GM18519 (cell line): ENCODE measurements around the gene VSNL1.

Experiments used
- ATAC-seq: cut with Tn5 transposase; IDR thresholded peaks from one replicate; pipeline ENCODE4 v1.9.1; 2021; ENCODE audit warnings: mild to moderate bottlenecking, moderate library complexity; ENCODE audit not compliant: unreplicated experiment, low FRiP score

VSNL1 gene

DNA sequence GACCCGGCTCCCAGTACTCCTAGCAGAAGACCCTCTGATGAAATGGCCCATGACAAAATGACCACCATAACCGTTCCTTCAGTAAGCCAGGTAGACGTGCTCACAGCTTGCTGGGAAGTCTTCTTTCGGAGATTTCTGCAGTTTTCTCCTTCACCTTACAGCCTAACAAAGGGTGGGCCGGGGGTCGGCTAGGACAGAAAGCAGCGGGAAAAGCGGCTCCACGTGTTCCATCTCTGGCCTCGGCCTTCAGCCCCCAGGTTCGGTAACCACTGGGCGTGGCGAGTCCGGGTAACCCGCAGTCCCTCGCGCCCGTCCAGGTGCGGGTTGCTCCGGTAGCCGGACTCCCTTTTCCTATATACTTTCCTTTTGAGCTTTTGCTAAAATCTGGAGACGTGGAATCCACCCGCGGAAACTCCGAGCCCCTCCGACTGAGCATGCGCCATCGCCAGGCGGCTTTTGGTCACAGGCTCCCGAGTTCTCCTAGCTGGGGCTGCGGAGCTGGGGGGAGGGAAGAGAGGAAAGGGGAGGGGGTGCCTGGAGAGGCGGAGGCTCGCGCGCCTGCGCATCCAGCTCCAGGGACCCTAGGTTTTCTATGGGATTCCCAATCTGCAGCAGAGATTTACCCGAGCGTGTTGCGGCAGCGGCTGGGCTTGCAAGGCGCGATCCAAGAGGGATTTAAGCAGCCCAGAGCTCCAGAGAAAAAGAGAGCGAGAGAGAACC lies at the start of gene VSNL1:
Gene VSNL1, plus strand, starts transcription at position 604 of the 720 bp plus-strand sequence. CDS start 51,379 bp downstream, outside the sequence.
- ATAC-seq = no peak

DNA sequence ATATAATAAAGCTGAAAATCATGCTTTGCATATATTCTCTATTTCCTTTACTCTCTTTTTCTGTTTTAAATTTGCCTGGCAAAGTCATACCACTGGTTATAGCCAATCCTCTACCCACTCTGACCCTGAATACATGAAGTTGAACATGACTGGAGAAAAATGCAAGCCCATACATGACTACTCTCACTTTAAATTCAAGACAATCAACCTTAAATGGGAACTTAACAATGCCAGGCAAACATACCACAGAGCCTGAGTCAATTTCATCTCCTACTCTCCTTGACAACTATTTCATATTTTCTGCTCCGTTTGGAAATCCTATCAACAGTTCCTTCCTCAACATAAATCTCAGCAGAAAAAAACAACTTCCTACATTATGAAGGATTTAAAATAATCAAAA lies 44.9 kb upstream of the VSNL1 start:
- ATAC-seq = no peak

DNA sequence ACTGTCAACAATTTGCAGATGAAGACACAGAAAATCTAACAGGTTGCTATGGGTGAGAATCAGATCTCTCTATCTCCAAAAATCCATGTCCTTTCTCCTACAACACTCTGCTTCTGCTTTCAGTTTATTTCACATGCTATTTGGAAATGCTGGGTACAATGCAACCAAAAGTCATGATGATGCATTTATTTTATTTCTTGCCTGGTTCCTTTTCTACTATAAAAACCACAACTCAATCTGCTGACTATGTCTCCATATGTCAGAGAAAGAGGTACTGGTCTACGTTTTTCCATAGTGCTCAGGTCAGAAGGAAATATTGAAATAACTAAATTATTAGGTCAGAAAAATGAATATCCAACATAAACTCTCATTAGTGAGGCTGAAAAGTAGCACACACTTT lies 42.8 kb upstream of the VSNL1 start:
- no peak for ATAC-seq

DNA sequence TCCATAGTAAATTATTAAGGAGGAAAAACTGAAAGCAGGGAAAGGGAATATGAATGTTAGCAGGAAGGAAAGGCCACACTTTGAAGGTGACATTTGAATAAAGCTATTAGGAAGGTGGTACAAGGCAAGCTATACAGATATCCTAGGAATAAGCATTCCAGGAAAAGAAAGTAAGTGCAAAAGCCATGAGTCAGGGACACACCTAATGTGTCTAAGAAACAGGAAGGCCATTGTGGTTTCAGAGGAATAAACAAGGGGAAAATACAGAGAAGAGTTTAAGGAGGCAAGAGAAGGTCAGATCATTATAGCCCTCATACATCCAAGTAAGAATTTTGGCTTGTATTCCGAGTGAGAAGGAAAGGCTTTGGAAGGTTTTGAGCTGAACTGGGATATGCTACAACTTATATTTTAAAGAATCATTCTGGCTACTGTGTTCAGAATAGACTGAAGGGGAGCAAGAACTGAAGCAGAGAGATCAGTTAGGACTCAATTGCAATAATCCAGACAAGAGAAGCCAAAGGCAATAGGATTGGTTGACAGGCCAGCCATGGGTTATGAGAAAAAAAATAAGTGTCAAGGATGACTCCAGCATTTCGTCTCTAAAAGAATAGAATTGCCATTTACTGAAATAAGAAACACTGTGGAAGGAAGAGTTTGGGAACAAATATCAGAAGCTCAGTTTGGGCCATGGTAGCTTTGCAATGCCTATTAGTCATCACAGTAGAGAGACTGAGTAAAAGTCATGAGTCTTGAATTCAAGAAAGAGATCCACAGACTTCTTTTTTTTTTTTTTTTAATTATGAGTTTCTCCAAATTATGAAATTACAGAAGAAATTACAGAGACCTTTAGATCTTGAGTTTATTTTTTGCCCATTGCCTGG lies 33.5 kb upstream of the VSNL1 start:
- no peak for ATAC-seq

DNA sequence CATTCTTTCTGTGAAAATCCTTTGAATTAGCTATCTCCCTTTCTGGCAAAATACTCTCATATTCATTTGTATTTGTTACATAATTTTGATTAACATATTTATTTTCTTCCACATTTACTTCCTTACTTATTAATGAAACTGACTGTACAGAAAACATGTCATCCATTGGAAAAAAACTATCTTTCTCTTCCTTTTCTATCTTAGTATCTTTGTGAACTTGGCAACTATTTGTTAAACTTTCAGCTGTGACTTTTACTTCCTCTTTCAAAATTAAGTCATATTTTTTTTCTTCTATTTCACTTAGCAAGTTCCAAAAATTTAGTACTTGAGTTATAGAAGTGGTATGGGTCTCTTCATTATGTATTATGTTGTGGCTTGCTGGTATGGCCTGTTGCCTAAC lies 24.8 kb upstream of the VSNL1 start:
- peak; percentile 35 for ATAC-seq

DNA sequence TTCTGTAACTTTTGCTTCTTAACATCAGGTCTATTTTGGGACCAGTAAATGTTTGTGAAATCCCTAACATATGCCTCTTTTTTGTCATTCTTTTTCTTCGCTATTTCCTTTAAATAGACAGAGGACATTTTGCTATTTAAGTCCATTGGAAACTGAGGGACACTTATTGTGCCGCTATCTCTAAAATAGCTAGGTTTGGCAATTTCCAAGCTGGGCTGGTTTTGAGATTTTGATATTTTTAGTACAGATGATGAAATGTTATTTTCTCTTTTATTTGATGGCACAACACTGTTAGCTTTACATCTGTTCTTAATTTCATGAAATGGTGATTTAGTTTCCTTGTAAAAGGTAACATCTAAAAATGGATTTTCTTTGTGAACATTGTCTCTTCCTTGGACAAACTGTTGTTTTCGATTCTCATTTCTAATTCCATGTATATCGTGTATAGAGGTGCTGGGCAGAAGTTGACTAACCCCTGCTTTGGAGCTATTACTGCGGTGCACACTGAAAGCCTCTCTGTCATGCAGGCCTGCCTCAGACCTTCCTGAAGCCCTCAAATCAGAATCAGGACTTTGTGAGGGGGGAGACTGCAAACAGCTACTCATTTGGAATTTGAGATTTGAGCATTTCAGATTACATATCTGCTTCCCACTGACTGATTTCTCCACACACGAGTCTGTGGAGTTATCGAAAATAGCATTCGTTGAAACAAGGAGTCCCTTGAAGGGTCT lies 22.9 kb upstream of the VSNL1 start:
- peak; percentile 35 for ATAC-seq

DNA sequence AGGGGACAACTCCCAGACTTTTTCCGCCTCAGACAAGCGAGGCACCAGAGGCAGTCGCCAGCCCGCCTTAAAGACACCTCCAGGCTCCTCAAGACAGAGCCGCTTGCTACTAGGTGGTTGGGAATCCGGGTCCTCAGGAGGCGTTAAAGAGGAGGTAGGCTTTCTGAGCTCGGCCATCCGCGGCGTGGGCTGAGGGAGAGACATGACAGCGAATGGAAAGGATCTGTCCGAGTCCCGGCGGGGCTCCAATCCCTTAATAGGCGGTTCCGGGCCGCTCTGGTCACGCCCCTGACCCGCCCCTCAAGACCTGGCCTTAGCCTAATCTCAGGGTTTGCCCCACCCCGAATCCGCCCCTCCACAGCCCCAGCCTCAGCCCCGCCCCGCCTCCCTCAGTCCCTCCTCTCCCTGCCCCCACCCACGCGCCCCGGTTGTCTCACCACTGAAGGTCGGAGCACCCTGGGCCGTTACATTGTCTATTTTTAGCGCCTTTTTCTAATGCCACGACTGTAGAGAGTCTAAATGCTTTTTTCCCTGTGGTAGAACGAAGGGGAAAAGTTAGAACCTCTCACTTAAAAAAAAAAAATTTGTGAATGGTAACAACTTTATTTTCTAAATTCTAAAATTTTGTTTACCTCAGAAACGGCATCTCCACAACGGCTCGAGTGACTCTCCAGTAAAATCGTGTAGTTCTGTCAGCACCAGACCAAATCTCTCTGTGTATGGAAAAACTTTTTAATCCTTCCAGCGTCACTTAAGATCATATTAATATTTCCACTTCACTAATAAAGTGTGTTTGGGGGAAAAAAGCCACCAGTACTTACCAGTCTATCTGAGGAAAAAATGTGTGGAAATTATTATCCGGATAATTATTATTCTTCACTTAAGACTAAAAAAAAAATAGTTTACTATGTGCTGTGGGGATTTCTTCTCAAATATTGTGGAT lies 22.0 kb upstream of the VSNL1 start, which contains the start of gene RAD51AP2:
Gene RAD51AP2, minus strand, starts transcription at position 229 of the 943 bp plus-strand sequence. Its CDS starts 25 bp downstream, at position 204.
- peak; percentile 58 for ATAC-seq

DNA sequence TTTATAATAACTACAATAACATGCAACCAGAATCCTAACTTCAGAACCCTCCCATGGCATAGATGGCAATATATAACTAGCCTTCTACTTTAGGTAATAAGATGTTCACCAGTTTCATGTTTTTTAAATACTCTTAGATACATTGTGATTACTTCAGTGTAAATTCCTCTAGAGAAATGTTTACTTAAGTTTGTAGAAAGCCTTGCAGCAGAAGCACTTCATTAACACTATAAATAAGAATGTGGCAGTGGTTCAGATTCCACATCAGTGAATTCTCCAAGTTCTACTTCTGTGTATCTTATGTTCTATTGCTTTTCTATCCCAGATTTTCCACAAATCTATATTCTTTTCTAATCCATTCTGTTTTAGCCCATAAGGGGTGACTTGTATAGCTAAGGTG lies 21.0 kb upstream of the VSNL1 start:
- no peak for ATAC-seq

DNA sequence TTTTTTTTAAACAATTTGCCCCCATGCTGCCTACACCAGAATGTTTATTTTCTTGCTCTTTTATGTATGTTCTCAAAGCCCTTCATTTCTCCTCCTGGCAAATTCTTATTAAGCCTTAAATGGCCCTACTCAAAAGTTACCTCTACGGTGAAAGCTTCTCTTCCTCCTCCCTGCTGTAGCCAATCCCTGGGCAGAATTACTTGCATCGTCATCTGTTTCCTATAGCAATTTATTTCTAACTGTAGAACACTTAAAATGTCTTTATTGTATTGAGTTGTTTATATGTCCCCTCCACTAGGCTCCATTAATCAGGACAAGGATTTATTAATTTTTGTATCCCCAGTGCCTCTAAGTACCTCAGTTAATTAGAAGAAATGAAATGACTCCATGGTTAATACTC lies 19.7 kb upstream of the VSNL1 start:
- peak; percentile 71 for ATAC-seq

DNA sequence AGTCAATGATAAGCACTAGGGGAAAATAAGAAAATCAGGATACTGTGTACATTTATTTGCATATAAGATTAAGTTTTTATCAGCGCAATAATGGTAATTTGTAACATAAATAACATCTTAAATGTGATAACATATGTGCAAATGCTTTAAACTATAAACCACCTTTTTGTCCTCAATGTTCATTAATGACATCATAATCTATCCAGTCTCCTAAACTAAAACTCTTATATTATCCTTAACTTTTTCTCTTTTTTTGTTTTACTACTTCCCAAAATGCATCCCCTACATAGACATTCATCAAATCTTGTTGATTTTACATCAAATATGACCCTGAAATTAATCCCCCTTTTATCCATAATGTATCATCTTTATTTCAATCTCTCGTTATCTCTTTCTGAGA lies 18.9 kb upstream of the VSNL1 start:
- no peak for ATAC-seq

DNA sequence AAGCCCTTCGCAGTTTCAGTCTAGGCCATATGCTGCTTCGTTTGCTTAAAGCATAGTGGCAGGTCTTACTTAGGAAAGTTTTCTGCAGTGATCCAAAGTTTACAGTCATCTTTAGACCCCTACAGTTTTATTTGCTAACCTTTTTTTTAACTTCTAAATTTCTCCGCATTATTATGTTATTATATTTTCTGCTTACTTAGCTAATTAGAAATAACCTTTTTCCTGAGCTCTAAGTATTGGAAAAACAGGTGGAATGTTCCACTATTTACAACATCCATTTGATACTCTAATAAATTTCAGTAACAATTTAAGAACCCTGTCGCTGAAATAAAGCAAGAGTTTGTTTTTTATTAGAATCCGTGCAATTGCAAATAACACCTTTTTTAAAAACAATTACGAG lies 18.2 kb upstream of the VSNL1 start:
- ATAC-seq = no peak

DNA sequence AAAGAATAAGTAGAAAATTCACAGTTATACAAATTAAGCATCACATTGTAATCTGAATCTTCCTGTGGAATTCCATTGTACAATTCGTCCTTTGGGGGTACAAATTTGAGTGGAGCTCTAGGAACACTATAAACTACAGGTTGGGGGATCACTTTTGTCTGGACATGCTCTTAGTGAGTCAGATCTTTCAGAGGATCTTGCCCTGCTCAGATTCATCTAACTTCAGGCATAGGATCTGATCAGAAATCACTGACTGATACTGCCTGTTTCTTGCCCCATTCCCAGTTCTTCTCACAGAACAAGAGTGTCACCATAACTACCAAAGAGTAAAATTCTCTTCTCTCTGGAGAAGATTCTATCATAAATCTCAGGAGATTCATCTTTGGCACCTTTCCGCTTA lies 10.7 kb upstream of the VSNL1 start:
- ATAC-seq = no peak

DNA sequence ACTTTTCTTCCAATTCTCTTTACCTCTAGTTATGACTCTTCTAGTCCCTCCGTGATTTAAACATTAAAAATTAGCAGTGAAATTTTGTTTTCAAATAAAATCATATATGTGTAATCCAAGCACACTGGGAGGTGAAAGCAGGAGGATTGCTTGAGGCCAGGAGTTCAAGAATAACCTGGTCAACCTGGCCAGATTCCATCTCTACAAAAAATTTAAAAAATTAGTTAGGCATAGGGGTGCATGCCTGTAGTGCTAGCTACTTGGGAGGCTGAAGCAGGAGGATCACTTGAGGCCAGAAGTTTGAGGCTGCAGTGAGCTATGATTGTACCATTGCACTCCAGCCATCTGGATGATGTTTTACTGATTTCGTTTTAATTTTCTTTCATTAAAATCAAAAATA lies 7.0 kb upstream of the VSNL1 start:
- ATAC-seq = no peak

DNA sequence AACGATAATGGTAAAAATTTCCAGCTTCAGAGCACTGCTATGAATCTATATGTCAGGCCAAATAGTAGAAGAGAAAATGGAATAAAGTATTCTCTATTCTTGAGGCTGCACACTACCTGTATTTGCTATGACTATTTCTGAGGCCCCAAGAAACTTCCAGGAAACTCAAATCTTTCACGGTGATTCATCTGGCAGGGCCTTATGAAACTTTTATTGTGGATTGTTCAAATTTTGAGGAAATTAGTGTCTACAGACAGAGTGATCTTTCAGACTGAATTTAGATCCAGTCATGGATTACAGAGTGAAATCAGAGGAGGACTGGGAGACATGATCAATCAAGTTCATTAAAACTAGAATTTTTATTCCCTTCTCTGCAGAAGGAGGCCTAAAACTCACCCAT lies 4.1 kb upstream of the VSNL1 start:
- no peak for ATAC-seq

DNA sequence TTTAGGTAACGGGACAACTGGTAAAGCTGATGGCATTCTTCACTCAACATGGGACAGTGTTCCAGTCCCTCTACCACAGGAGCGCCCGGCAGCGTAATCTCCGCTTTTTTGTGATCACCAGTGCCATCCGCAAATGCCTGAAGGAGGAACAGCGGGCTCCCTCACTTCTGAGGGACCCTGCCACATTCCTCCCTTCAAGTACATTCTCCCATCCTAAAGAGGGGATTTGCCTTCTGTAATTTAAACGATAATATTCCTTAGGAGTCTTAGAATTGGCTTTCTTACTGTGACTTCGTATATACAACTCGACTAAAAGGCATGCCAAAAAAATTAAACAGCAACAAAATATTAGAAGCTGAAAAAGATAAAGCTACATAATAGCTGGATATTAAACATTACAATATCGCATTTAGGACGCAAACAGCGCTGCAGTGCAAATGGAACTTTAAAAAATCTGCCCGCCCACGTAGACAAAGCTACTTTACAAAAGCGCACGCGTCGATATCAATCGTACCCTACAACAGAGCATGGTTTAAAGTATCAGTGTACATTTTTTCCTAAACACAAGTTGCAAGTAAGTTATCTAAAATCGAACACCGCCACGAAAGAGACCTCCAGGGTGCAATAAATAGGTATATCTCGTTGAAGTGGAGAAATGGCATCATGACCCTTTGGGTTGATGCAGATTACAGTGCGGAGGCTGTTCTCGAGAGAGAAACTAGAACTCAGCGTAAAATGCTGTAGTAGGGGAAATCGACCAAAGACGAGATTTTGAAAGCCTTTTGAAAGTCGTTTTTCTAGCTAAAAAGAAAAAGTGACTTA lies 2.3 kb upstream of the VSNL1 start:
- ATAC-seq = peak; percentile 25

DNA sequence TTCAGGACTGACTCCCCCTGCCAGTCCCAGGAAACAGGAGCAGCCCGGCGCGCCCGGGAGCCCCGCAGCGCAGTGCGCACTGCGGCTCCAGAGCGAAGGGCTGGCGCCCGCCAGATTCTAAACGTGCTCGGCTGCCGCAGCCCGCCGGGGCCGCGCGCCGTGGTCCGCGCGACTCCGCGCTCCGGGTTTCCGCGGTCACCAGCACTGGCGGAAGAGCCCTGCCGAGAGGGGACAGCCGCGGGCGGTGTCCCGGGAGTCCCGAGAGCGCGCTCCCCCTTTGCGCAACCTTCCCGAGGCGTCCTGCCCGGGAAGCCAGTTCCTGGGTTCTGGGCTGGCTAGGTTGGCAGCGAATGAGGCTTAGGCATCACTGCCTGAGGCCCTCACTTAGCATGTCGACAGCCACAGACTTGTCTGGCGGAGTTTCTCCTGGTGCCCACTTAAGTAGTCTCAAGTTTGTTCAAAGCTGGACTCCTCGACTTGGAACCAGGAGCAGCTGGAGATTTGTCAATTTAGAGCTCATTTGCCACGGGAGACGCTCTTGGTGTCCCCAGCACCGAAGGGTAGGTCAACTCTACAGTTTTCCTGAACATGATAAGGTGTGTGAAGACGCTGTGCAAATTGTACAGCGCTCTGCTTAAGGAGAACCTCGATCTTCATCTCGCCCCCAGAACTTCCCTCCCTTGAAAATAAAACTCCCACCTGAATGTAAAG lies 1.5 kb upstream of the VSNL1 start:
- peak; percentile 59 for ATAC-seq

DNA sequence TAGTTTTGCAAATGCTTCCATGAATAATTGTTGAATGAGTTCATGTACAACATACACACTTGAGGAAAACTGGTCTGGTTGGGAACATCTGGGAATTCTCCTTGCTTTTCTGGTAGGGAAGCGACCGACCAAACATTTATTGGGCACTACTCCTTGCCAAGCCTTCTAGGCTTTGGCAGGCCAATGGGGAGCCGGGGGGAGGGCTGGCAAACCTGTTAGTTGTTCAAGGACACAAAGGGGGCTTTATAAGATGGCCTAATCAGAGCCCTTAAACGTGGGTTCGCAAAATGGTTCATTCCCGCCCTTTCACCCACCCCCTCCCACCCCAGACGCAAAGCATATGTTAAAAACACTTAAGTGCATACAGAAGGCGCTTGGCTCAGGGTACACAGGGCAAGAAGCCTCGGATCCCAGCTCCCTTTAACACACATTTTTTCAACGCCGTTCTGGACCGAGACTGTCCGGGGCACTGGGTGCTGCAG lies 844 bp upstream of the VSNL1 start:
- ATAC-seq = no peak

DNA sequence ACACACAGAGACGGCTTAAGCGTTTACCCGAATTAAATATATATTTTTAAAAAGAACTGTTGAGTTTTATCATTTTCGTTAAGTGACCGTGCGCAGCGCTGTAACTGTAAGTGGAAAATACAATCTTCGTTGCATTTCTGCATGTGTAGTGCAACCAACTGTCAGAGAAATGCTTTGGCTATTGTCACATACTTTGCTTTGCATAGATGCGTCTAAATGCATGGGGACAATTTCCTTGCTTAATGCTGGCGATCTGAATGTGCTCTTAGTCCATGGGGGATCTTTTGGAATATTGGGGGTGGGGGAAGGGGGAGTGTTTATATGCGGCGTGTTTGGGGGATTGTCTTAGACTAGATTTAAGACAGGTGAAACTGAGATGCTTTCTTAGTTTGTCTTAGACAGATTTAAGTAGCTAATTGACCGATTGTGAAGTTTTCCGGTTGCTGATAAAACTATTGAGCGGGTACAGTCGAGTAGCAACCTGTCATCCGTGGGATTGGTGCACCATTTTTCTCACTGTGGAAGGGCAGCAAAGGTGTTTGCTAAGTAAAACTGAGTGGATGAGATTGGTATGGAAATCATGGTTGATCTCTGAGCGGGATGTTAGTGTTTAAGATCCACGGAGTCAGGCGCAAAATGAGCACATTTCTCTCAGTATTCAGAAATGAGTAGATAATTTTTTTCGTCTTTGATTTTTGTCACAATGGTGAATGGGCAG lies 476 bp downstream of the VSNL1 start:
- no peak for ATAC-seq
